Measurements from ENCODE around the gene PCDHGA1.
A peak's percentile ranks its signal among the peaks of the same experiment; 100 is the strongest.

Gene PCDHGA1

GRCh38 chr5:141388661-141389060, 58.3 kb downstream of the PCDHGA1 start:
- no peaks in the 10 kb centered on the region for H3K4me1 ChIP-seq (ENCODE audit: low read length)
- H3K36me3 ChIP-seq (replicated peaks; ENCODE audit: insufficient read depth, low read length), result no peaks in the 10 kb centered on the region
- no peak for DNase-seq
- no peak overlapping the region for H2AFZ ChIP-seq (ENCODE audit: low read length)
- H3K9ac ChIP-seq (ENCODE audit: low read length), result no peak overlapping the region
- H3K9me2 ChIP-seq (replicated peaks; ENCODE audit: insufficient read depth, low read length), result no peaks in the 10 kb centered on the region
- no peak for TF ChIP-seq EZH2phosphoT487 (IDR thresholded peaks at IDR 0.05; ENCODE audit: low read length)
- TF ChIP-seq CTCF (IDR thresholded peaks at IDR 0.05; ENCODE audit: low read length), result no peak
- no peak for TF ChIP-seq EZH2 (optimal IDR thresholded peaks at IDR 0.05; ENCODE audit: low read depth, low read length)
- no peak overlapping the region; the same call in 1 of the 2 replicates for H3K4me3 ChIP-seq (ENCODE audit: low read length)
- H3K79me2 ChIP-seq (ENCODE audit: low read length), result no peaks in the 10 kb centered on the region
- H3K27ac ChIP-seq (ENCODE audit: low read length), result no peak overlapping the region
- H3F3A ChIP-seq (ENCODE audit: insufficient read depth, low read length), result no peaks in the 10 kb centered on the region
- no peaks in the 10 kb centered on the region for H4K20me1 ChIP-seq (ENCODE audit: insufficient read depth, low read length)
- no peaks in the 10 kb centered on the region for H3K9me3 ChIP-seq (replicated peaks; ENCODE audit: insufficient read depth, low read length)
- peak overlapping the region; percentile 43; the same call in 1 of the 2 replicates for H3K4me2 ChIP-seq (ENCODE audit: low read depth, low read length)
- peaks cover 10% of the 10 kb centered on the region; the same call in 1 of the 2 replicates for H3K27me3 ChIP-seq (replicated peaks; ENCODE audit: insufficient read depth, low read length)

GRCh38 chr5:141389153-141390042, 59.1 kb downstream of the PCDHGA1 start:
- no peak overlapping the region for H3K4me3 ChIP-seq (ENCODE audit: low read length)
- no peaks in the 10 kb centered on the region for H3K4me1 ChIP-seq (ENCODE audit: low read length)
- H3K9ac ChIP-seq (ENCODE audit: low read length), result no peak overlapping the region
- H3K9me2 ChIP-seq (replicated peaks; ENCODE audit: insufficient read depth, low read length), result no peaks in the 10 kb centered on the region
- H3K36me3 ChIP-seq (replicated peaks; ENCODE audit: insufficient read depth, low read length), result no peaks in the 10 kb centered on the region
- no peak for TF ChIP-seq CTCF (IDR thresholded peaks at IDR 0.05; ENCODE audit: low read length)
- no peak for TF ChIP-seq EZH2 (optimal IDR thresholded peaks at IDR 0.05; ENCODE audit: low read depth, low read length)
- no peak for TF ChIP-seq EZH2phosphoT487 (IDR thresholded peaks at IDR 0.05; ENCODE audit: low read length)
- H3K9me3 ChIP-seq (replicated peaks; ENCODE audit: insufficient read depth, low read length), result no peaks in the 10 kb centered on the region
- no peak overlapping the region for H2AFZ ChIP-seq (ENCODE audit: low read length)
- no peaks in the 10 kb centered on the region for H4K20me1 ChIP-seq (ENCODE audit: insufficient read depth, low read length)
- 0 out of 2 replicates have a peak, but pooled peaks cover 8% of the 10 kb centered on the region for H3K27me3 ChIP-seq (replicated peaks; ENCODE audit: insufficient read depth, low read length)
- H3K4me2 ChIP-seq (ENCODE audit: low read depth, low read length), result no peak overlapping the region
- no peak overlapping the region for H3K27ac ChIP-seq (ENCODE audit: low read length)
- DNase-seq, result no peak
- no peaks in the 10 kb centered on the region for H3K79me2 ChIP-seq (ENCODE audit: low read length)
- H3F3A ChIP-seq (ENCODE audit: insufficient read depth, low read length), result no peaks in the 10 kb centered on the region

GRCh38 chr5:141392429-141393198, 62.3 kb downstream of the PCDHGA1 start, which contains the start of gene PCDHGA8:
Gene PCDHGA8, plus strand, starts transcription at chr5:141392633. Its CDS starts 181 bp downstream, at chr5:141392814.
- Histone ChIP-seq H4K20me1 (ENCODE audit: insufficient read depth, low read length) (no peaks in the 10 kb centered on the region), H3K9ac (ENCODE audit: low read length) (no peak within 1 kb of the TSS), H3K9me3 (replicated peaks; ENCODE audit: insufficient read depth, low read length) (no peaks in the 10 kb centered on the region), H3K27me3 (replicated peaks; ENCODE audit: insufficient read depth, low read length) (0 out of 2 replicates have a peak, but pooled peaks cover 5% of the 10 kb centered on the region), H3K4me3 (ENCODE audit: low read length) (no peak within 1 kb of the TSS), H3K4me2 (ENCODE audit: low read depth, low read length) (no peak within 1 kb of the TSS), H3K79me2 (ENCODE audit: low read length) (no peaks in the 10 kb centered on the region), H2AFZ (ENCODE audit: low read length) (no peak within 1 kb of the TSS), H3F3A (ENCODE audit: insufficient read depth, low read length) (no peaks in the 10 kb centered on the region), H3K4me1 (ENCODE audit: low read length) (no peaks in the 10 kb centered on the region), H3K36me3 (replicated peaks; ENCODE audit: insufficient read depth, low read length) (no peaks in the 10 kb centered on the region), H3K27ac (ENCODE audit: low read length) (no peak within 1 kb of the TSS), H3K9me2 (replicated peaks; ENCODE audit: insufficient read depth, low read length) (no peaks in the 10 kb centered on the region)
- TF ChIP-seq CTCF (IDR thresholded peaks at IDR 0.05; ENCODE audit: low read length) (peak; percentile 52), EZH2 (optimal IDR thresholded peaks at IDR 0.05; ENCODE audit: low read depth, low read length) (no peak), EZH2phosphoT487 (IDR thresholded peaks at IDR 0.05; ENCODE audit: low read length) (no peak)
- peak; percentile 57 for DNase-seq
